IMR-90 (cell line): ENCODE measurements around the gene RGS4. TPM values are rescaled to one million over a fixed set of nuclear protein-coding genes. Genes with fewer than 3 reads are reported as not detected.

Source experiments
- ATAC-seq: fragments of 200-7000 bp; cut with Tn5 transposase; 2 replicates; pipeline ENCODE4 v1.9.1; 2020; ENCODE audit warnings: low read depth, mild to moderate bottlenecking, moderate library complexity
- BruUV-seq: library from RNA; stranded (reverse); fragments of 400-500 nt; replicated peaks from 2 replicates; lab custom pipeline; 2021; lab: Mats Ljungman, UMichigan
- CTCF ChIA-PET: fragments of 300-600 bp; formaldehyde crosslinking; extraction: SDS; loops from one replicate; lab custom pipeline; 2021; ENCODE audit warnings: antibody characterized with exemption; lab: Yijun Ruan, JAX
- POLR2A ChIA-PET: fragments of 300-600 bp; sonication (Branson Sonifier 250); formaldehyde crosslinking; loops from one replicate; lab custom pipeline; 2022; ENCODE audit warnings: antibody characterized with exemption; ENCODE audit not compliant: unreplicated experiment; lab: Charles Lee
- DNase-seq: peaks from one replicate; pipeline ENCODE4 v3.0.0; 2013
- H2AFZ ChIP-seq: replicated peaks from 2 replicates; pipeline ENCODE3; 2013; ENCODE audit warnings: low read length, mild to moderate bottlenecking; ENCODE audit not compliant: poor library complexity
- H2AK5ac ChIP-seq: 2 replicates; pipeline ENCODE4 v1.6.1; 2013; ENCODE audit warnings: low read depth, low read length, inconsistent platforms
- H2AK9ac ChIP-seq: replicated peaks from 2 replicates; pipeline ENCODE3; 2013; ENCODE audit warnings: mild to moderate bottlenecking, low read depth, low read length, moderate library complexity; ENCODE audit not compliant: poor library complexity
- H2BK120ac ChIP-seq: 2 replicates; pipeline ENCODE4 v1.6.1; 2013; ENCODE audit warnings: low read depth, low read length, inconsistent platforms
- H2BK15ac ChIP-seq: 3 replicates; pipeline ENCODE4 v1.6.1; 2013; ENCODE audit warnings: low read depth, low read length, inconsistent platforms
- H2BK20ac ChIP-seq: 2 replicates; pipeline ENCODE4 v1.6.1; 2013; ENCODE audit warnings: low read depth, mild to moderate bottlenecking, inconsistent platforms, low read length, moderate library complexity
- H2BK5ac ChIP-seq: 2 replicates; pipeline ENCODE4 v1.6.1; 2013; ENCODE audit warnings: mild to moderate bottlenecking, low read depth, low read length, inconsistent platforms; ENCODE audit not compliant: poor library complexity, severe bottlenecking
- H3K14ac ChIP-seq: replicated peaks from 2 replicates; pipeline ENCODE4 v1.6.1; 2013; ENCODE audit warnings: low read depth, low read length, inconsistent platforms
- H3K18ac ChIP-seq: 2 replicates; pipeline ENCODE4 v1.6.1; 2013; ENCODE audit warnings: low read depth, low read length, control low read depth
- H3K23ac ChIP-seq: 2 replicates; pipeline ENCODE4 v1.6.1; 2013; ENCODE audit warnings: low read depth, low read length, inconsistent platforms
- H3K27ac ChIP-seq: 2 replicates; pipeline ENCODE4 v1.5.1; 2013; ENCODE audit warnings: mild to moderate bottlenecking, control low read depth, low read length; ENCODE audit not compliant: insufficient read depth
- H3K27me3 ChIP-seq: 2 replicates; pipeline ENCODE4 v1.6.1; 2013; ENCODE audit warnings: low read length; ENCODE audit not compliant: control insufficient read depth, insufficient read depth
- H3K36me3 ChIP-seq: 2 replicates; pipeline ENCODE4 v1.6.1; 2013; ENCODE audit warnings: low read length, mixed read lengths; ENCODE audit not compliant: control insufficient read depth, insufficient read depth
- H3K4ac ChIP-seq: 2 replicates; pipeline ENCODE4 v1.6.1; 2013; ENCODE audit warnings: low read depth, low read length, inconsistent platforms
- H3K4me1 ChIP-seq: 2 replicates; pipeline ENCODE4 v1.6.1; 2013; ENCODE audit warnings: low read length, mixed read lengths; ENCODE audit not compliant: control insufficient read depth, insufficient read depth
- H3K4me2 ChIP-seq: 2 replicates; pipeline ENCODE4 v1.6.1; 2013; ENCODE audit warnings: low read depth, mild to moderate bottlenecking, control low read depth, low read length, moderate library complexity
- H3K4me3 ChIP-seq: 2 replicates; pipeline ENCODE4 v1.5.1; 2013; ENCODE audit warnings: low read depth, mild to moderate bottlenecking, control low read depth, low read length, moderate library complexity; ENCODE audit not compliant: insufficient read depth
- H3K56ac ChIP-seq: 2 replicates; pipeline ENCODE4 v1.6.1; 2013; ENCODE audit warnings: low read length, inconsistent platforms; ENCODE audit not compliant: insufficient read depth; ENCODE audit errors: extremely low read depth
- H3K79me1 ChIP-seq, 2 experiments: 2 replicates each; pipeline ENCODE4 v1.6.1; 2013; ENCODE audit warnings: low read length in 2 of 2, inconsistent platforms in 1 of 2, low read depth in 1 of 2
- H3K9ac ChIP-seq: 2 replicates; pipeline ENCODE4 v1.6.1; 2013; ENCODE audit warnings: low read depth, low read length, control low read depth
- H3K9me1 ChIP-seq: 2 replicates; pipeline ENCODE4 v1.6.1; 2013; ENCODE audit warnings: low read length, inconsistent platforms; ENCODE audit not compliant: insufficient read depth
- H3K9me3 ChIP-seq: 2 replicates; pipeline ENCODE4 v1.6.1; 2013; ENCODE audit warnings: low read length; ENCODE audit not compliant: control insufficient read depth, insufficient read depth
- H4K20me1 ChIP-seq: 2 replicates; pipeline ENCODE4 v1.6.1; 2013; ENCODE audit warnings: low read length, inconsistent platforms; ENCODE audit not compliant: insufficient read depth
- H4K5ac ChIP-seq: 2 replicates; pipeline ENCODE4 v1.6.1; 2013; ENCODE audit warnings: mild to moderate bottlenecking, low read depth, low read length, control low read depth
- H4K8ac ChIP-seq, 2 experiments: 2 replicates each; pipeline ENCODE4 v1.6.1; 2013; ENCODE audit warnings: low read depth in 2 of 2, low read length in 2 of 2, control low read depth in 1 of 2, inconsistent platforms in 1 of 2
- H4K91ac ChIP-seq: 2 replicates; pipeline ENCODE4 v1.6.1; 2013; ENCODE audit warnings: low read depth, low read length, inconsistent platforms; ENCODE audit not compliant: insufficient read depth
- SMC3 ChIP-seq: fragments of 150-350 bp; IDR thresholded peaks from 2 replicates; pipeline ENCODE4 v1.6.1; 2016; ENCODE audit warnings: low read depth, mild to moderate bottlenecking, antibody characterized with exemption, low read length, moderate library complexity
- WGBS, 2 experiments: methylation state at CpG; one replicate each; pipeline versions ENCODE4 v1.1.5 to v1.1.7; 2013; ENCODE audit warnings: missing lambda C conversion rate in 2 of 2; ENCODE audit not compliant: insufficient read length in 1 of 2; ENCODE audit errors: extremely low coverage in 2 of 2; 5-methylcytosine and 5-hydroxymethylcytosine counted together
- dilution Hi-C: fragments of 300-500 bp; cut with HindIII; formaldehyde crosslinking; loops from one replicate; pipeline ENCODE4 v1.14.3; 2018; ENCODE audit warnings: low sequenced_read_pairs; ENCODE audit not compliant: unreplicated experiment
- in situ Hi-C: fragments of 300-500 bp; cut with MboI; formaldehyde crosslinking; loops from 3 replicates; pipeline ENCODE4 v1.14.3; 2019; ENCODE audit warnings: low sequenced_read_pairs, inconsistent platforms, mixed read lengths
- intact Hi-C: fragments of 100-400 bp; cut with micrococcal nuclease; formaldehyde crosslinking; loops from 2 replicates; pipeline ENCODE4 v1.10.0; 2022
- polyA plus RNA-seq, 3 experiments: library from polyadenylated mRNA; depleted of rRNA; stranded (reverse); fragments of >200 nt; gene quantifications; 2 replicates each; pipeline ENCODE4 v1.2.3, GENCODE V29; 2012; ENCODE audit warnings: low replicate concordance in 1 of 3
- total RNA-seq: library from RNA; depleted of rRNA; stranded (reverse); fragments of >200 nt; gene quantifications from 2 replicates; pipeline ENCODE4 v1.2.3, GENCODE V29; 2012

RGS4 gene
- total and polyA plus RNA-seq, 2 of the 4 experiments (the other 2 are of a cell fraction) = 202 to 538 TPM

- no peak overlapping the region for H4K5ac ChIP-seq
- dilution Hi-C loops (no loop called here), in situ Hi-C loops (no loop called here), intact Hi-C loops (no loop called here)
- no peaks in the 10 kb centered on the region for H3K9me1 ChIP-seq
- H2AK9ac ChIP-seq = no peak overlapping the region
- no peaks in the 10 kb centered on the region for H3K79me1 ChIP-seq
- H3K23ac ChIP-seq = no peak overlapping the region
- no peak overlapping the region for H2BK120ac ChIP-seq
- no peaks in the 10 kb centered on the region for H3K27me3 ChIP-seq
- H3K9ac ChIP-seq = no peak overlapping the region
- 100% methylated on average over 1 of the region's 9 CpGs; no CpG with 5 or more reads in 1 of the 2 experiments for WGBS, 2 experiments
- no peak overlapping the region for H4K8ac ChIP-seq
- no peak overlapping the region for H3K4me3 ChIP-seq
- no peak overlapping the region for H2BK20ac ChIP-seq
- H3K18ac ChIP-seq = no peak overlapping the region
- H3K9me3 ChIP-seq = no peaks in the 10 kb centered on the region
- no peak for TF ChIP-seq SMC3
- DNase-seq = no peak
- H3K27ac ChIP-seq = no peak overlapping the region
- POLR2A ChIA-PET = no interaction called here
- no peaks in the 10 kb centered on the region for H3K36me3 ChIP-seq
- no peaks in the 10 kb centered on the region for H4K20me1 ChIP-seq
- no TSS peak for BruUV-seq
- no peak overlapping the region for H2BK15ac ChIP-seq
- H3K4ac ChIP-seq = no peak overlapping the region
- H3K14ac ChIP-seq = no peak overlapping the region
- H3K4me2 ChIP-seq = no peak overlapping the region
- CTCF ChIA-PET = no interaction called here
- no peak overlapping the region for H4K91ac ChIP-seq
- H3K4me1 ChIP-seq = peaks cover 1% of the 10 kb centered on the region; the same call in 1 of the 2 replicates
- H3K56ac ChIP-seq = no peak overlapping the region
- no peak for ATAC-seq
- H2AFZ ChIP-seq = peak overlapping the region; percentile 51
- H2BK5ac ChIP-seq = no peak overlapping the region
- H2AK5ac ChIP-seq = peak overlapping the region; percentile 59; the same call in 1 of the 2 replicates
Observed at GRCh38 chr1:163093579-163093978, 24.4 kb downstream of the RGS4 start.
